HepG2 (cell line): ENCODE measurements around the gene DUS3L. TPM values are rescaled to one million over a fixed set of nuclear protein-coding genes. Genes with fewer than 3 reads are reported as not detected.

Experiments
- ARID5B ChIP-seq: IDR thresholded peaks from 2 replicates; pipeline ENCODE4 v1.4.0; 2020; ENCODE audit warnings: mild to moderate bottlenecking, missing genetic modification reagents
- ARNTL ChIP-seq: sonication (generic); formaldehyde crosslinking; IDR thresholded peaks from 2 replicates; pipeline ENCODE4 v1.4.0; 2020; ENCODE audit warnings: mild to moderate bottlenecking, missing genetic modification reagents
- BATF2 ChIP-seq: sonication (generic); formaldehyde crosslinking; IDR thresholded peaks from 2 replicates; pipeline ENCODE4 v1.8.0; 2022; ENCODE audit warnings: mild to moderate bottlenecking, missing genetic modification reagents, moderate library complexity
- CEBPB ChIP-seq: IDR thresholded peaks from 2 replicates; pipeline ENCODE4 v1.6.1; 2011; ENCODE audit warnings: low read depth, low read length, improper control_type of control experiment, borderline replicate concordance
- KAT8 ChIP-seq: IDR thresholded peaks from 2 replicates; pipeline ENCODE4 v1.6.1; 2016; ENCODE audit warnings: missing genetic modification reagents, missing compliant biosample characterization
- MEF2D ChIP-seq: sonication (generic); formaldehyde crosslinking; IDR thresholded peaks from 2 replicates; pipeline ENCODE4 v1.5.1; 2020; ENCODE audit warnings: mild to moderate bottlenecking, missing genetic modification reagents
- ZNF20 ChIP-seq: sonication (generic); formaldehyde crosslinking; IDR thresholded peaks from 2 replicates; pipeline ENCODE4 v1.4.0; 2020; ENCODE audit warnings: mild to moderate bottlenecking, moderate library complexity, missing genetic modification reagents
- ZNF274 ChIP-seq: sonication (generic); formaldehyde crosslinking; IDR thresholded peaks from 2 replicates; pipeline ENCODE4 v1.5.1; 2020; ENCODE audit warnings: mild to moderate bottlenecking, missing genetic modification reagents
- ZNF430 ChIP-seq: sonication (generic); formaldehyde crosslinking; IDR thresholded peaks from 2 replicates; pipeline ENCODE4 v1.9.0; 2021; ENCODE audit warnings: mild to moderate bottlenecking, missing genetic modification reagents
- ZNF558 ChIP-seq: sonication (generic); formaldehyde crosslinking; IDR thresholded peaks from 2 replicates; pipeline ENCODE4 v1.9.0; 2022; ENCODE audit warnings: mild to moderate bottlenecking, missing genetic modification reagents, borderline replicate concordance
- ZNF768 ChIP-seq: sonication (generic); formaldehyde crosslinking; IDR thresholded peaks from 2 replicates; pipeline ENCODE4 v1.4.0; 2020; ENCODE audit warnings: missing genetic modification reagents
- polyA plus RNA-seq, 8 experiments: library from polyadenylated mRNA; depleted of rRNA in 3 of 8; stranded (reverse) in 7 of 8; unstranded in 1 of 8; fragments of >200 nt; fragmentation: Illumina TruSeq in 4 of 8; extraction: Trizol in 4 of 8; gene quantifications; 2 replicates each; pipeline versions ENCODE4 v1.2.1 to v1.2.3, GENCODE V29; 2011 to 2016; ENCODE audit warnings: low read depth in 4 of 8, missing spikeins in 1 of 8, mixed read lengths in 1 of 8; ENCODE audit not compliant: insufficient read depth in 1 of 8
- total RNA-seq, 5 experiments: library from RNA; depleted of rRNA; stranded (reverse); fragments of >200 nt; fragmentation: Illumina TruSeq; extraction: Trizol; gene quantifications; 2 replicates each; pipeline ENCODE4 v1.2.3, GENCODE V29; 2016; ENCODE audit warnings: low read depth in 1 of 5
- TF ChIP-seq, protein P1 (sequence below), 2 experiments: fragments of 450-650 bp in 1 of 2; sonication (generic) in 1 of 2; formaldehyde crosslinking in 1 of 2; IDR thresholded peaks; 2 replicates each; pipeline versions ENCODE4 v1.6.1 to v1.8.0; 2016 to 2022; ENCODE audit warnings: antibody characterized with exemption in 1 of 2, mild to moderate bottlenecking in 1 of 2, missing genetic modification reagents in 1 of 2
- TF ChIP-seq, protein P2 (sequence below): sonication (generic); formaldehyde crosslinking; IDR thresholded peaks from 2 replicates; pipeline ENCODE4 v1.4.0; 2020; ENCODE audit warnings: low read depth, mild to moderate bottlenecking, missing genetic modification reagents

Gene DUS3L
- total and polyA plus RNA-seq, 2 of the 13 experiments (the other 11 are each of a cell fraction or from before 2014, with no cell fraction given) = 13.3 to 25.1 TPM

DNA sequence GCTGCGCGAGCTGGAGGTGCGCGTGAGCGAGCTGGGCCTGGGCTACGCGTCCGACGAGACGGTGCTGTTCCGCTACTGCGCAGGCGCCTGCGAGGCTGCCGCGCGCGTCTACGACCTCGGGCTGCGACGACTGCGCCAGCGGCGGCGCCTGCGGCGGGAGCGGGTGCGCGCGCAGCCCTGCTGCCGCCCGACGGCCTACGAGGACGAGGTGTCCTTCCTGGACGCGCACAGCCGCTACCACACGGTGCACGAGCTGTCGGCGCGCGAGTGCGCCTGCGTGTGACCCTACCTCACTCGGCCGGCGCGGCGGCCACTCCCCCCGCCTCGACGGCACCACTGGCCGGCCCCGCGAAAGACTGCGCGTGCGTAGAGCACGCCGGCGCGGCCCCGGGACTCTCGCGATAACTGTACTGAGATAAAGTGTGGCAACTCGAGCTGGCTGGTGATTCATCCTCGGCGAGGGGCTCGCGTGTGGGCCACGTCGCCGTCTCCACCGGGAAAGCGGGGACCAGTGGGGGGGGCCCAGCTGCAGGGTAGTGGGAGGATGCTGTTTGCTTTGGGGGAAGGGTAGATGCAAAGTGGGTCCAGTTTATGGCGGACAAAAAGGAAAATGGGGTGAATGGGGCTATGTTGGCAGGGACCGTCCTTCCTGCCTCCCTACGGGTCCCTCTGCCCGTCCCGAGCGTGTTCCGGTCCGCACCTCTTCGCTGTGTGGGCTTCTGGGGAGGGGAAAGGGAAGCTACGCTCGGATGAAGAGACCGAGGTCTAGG, 37.1 kb upstream of the DUS3L start (continued):
- TF ChIP-seq, protein P1, sequence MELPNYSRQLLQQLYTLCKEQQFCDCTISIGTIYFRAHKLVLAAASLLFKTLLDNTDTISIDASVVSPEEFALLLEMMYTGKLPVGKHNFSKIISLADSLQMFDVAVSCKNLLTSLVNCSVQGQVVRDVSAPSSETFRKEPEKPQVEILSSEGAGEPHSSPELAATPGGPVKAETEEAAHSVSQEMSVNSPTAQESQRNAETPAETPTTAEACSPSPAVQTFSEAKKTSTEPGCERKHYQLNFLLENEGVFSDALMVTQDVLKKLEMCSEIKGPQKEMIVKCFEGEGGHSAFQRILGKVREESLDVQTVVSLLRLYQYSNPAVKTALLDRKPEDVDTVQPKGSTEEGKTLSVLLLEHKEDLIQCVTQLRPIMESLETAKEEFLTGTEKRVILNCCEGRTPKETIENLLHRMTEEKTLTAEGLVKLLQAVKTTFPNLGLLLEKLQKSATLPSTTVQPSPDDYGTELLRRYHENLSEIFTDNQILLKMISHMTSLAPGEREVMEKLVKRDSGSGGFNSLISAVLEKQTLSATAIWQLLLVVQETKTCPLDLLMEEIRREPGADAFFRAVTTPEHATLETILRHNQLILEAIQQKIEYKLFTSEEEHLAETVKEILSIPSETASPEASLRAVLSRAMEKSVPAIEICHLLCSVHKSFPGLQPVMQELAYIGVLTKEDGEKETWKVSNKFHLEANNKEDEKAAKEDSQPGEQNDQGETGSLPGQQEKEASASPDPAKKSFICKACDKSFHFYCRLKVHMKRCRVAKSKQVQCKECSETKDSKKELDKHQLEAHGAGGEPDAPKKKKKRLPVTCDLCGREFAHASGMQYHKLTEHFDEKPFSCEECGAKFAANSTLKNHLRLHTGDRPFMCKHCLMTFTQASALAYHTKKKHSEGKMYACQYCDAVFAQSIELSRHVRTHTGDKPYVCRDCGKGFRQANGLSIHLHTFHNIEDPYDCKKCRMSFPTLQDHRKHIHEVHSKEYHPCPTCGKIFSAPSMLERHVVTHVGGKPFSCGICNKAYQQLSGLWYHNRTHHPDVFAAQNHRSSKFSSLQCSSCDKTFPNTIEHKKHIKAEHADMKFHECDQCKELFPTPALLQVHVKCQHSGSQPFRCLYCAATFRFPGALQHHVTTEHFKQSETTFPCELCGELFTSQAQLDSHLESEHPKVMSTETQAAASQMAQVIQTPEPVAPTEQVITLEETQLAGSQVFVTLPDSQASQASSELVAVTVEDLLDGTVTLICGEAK (IDR thresholded peaks at IDR 0.05) = no peak
- TF ChIP-seq, protein P1 (CRISPR knock-in tag; IDR thresholded peaks at IDR 0.05) = peak; percentile 90
- TF ChIP-seq ZNF558 (no peak; the same call in 1 of the 2 replicates), ARNTL (CRISPR knock-in tag) (peak; percentile 67; the same call in 1 of the 2 replicates), ZNF274 (CRISPR knock-in tag) (peak; percentile 97), BATF2 (peak; percentile 68; the same call in 1 of the 2 replicates), ARID5B (CRISPR knock-in tag) (peak; percentile 57), CEBPB (peak; percentile 80; the same call in 1 of the 2 replicates), ZNF430 (CRISPR knock-in tag) (no peak; the same call in 1 of the 2 replicates), ZNF768 (peak; percentile 49; the same call in 1 of the 2 replicates), KAT8 (CRISPR knock-in tag) (peak; percentile 81), MEF2D (CRISPR knock-in tag) (peak; percentile 91), ZNF20 (CRISPR knock-in tag) (no peak)
- TF ChIP-seq, protein P2, sequence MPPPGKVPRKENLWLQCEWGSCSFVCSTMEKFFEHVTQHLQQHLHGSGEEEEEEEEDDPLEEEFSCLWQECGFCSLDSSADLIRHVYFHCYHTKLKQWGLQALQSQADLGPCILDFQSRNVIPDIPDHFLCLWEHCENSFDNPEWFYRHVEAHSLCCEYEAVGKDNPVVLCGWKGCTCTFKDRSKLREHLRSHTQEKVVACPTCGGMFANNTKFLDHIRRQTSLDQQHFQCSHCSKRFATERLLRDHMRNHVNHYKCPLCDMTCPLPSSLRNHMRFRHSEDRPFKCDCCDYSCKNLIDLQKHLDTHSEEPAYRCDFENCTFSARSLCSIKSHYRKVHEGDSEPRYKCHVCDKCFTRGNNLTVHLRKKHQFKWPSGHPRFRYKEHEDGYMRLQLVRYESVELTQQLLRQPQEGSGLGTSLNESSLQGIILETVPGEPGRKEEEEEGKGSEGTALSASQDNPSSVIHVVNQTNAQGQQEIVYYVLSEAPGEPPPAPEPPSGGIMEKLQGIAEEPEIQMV (CRISPR knock-in tag) = peak; percentile 87
